ENCODE data around the gene PRELP. TPM values are rescaled to one million over a fixed set of nuclear protein-coding genes. Genes with fewer than 3 reads are reported as not detected.
A peak's percentile ranks its signal among the peaks of the same experiment; 100 is the strongest.

The PRELP gene
- total RNA-seq, 1 donor, result 1.4 TPM

DNA sequence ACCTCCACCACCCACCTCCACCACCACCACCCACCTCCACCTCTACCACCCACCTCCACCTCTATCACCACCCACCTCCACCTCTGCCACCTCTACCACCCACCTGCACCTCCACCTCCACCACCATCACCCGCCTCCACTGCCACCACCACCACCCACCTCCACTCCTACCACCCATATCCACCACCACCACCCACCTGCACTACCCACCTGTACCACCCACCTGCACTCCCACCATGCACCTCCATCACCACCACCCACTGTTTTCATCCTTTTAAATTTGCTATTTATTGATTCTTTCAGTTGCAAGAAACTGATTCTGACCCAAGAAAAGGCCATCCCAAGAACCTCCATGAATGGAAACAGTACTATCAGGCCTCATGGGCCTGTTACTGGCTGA, 24.7 kb downstream of the PRELP start:
- no peak for TF ChIP-seq CTCF (IDR thresholded peaks at IDR 0.05; ENCODE audit: insufficient read depth, low read length)
- no peak overlapping the region for H3K4me3 ChIP-seq (ENCODE audit: low read depth, low read length)
- no peak for DNase-seq (ENCODE audit: low read depth)

- no peak for DNase-seq (ENCODE audit: low read depth)
- no peak overlapping the region for H3K4me3 ChIP-seq (ENCODE audit: low read depth, low read length)
- TF ChIP-seq CTCF (IDR thresholded peaks at IDR 0.05; ENCODE audit: insufficient read depth, low read length), result no peak
These were observed 28.2 kb downstream of the PRELP start for GRCh38 chr1:203503836-203504235.

DNA sequence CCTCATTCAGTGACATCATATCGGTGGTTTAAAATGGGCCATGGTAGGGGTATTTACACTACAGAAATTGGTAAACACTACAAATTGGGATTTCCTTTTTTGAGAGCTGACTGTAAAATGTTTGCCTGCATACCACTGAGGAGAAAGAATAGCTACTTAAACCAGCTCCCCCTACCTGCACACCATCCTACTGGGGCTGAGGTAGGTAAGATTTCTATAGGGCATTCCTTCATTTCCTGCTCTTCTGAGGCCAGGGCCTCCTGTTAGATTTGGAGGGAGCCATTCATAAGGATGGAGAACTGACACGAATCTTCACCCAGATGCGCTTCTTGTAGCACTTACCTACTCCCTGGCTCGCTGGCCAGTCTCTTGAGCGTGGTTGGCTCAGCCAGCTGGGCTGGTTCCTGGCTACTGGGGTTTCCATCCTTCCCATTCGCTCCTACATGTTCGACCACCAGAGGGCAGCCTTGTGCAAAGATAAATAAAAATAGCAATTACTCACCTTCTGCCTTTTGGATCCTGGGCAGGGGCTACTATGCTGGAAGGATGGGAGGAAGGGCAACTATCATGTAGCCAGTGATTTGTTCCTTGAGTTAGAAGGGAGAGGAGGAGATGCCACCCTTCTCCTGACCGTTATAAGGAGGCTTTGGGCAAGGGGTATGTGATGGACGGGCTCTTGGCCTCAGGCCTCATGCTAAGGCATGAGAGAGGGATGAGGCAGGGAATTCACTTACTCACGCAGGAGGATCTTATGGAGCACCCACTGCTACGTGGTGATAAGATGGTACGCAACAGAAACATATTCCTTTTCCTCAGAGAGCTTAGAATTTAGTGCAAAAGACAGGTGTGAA, 29.0 kb downstream of the PRELP start:
- TF ChIP-seq CTCF (IDR thresholded peaks at IDR 0.05; ENCODE audit: insufficient read depth, low read length), result peak; percentile 72
- no peak overlapping the region for H3K4me3 ChIP-seq (ENCODE audit: low read depth, low read length)
- DNase-seq (ENCODE audit: low read depth), result peak; percentile 88

DNA sequence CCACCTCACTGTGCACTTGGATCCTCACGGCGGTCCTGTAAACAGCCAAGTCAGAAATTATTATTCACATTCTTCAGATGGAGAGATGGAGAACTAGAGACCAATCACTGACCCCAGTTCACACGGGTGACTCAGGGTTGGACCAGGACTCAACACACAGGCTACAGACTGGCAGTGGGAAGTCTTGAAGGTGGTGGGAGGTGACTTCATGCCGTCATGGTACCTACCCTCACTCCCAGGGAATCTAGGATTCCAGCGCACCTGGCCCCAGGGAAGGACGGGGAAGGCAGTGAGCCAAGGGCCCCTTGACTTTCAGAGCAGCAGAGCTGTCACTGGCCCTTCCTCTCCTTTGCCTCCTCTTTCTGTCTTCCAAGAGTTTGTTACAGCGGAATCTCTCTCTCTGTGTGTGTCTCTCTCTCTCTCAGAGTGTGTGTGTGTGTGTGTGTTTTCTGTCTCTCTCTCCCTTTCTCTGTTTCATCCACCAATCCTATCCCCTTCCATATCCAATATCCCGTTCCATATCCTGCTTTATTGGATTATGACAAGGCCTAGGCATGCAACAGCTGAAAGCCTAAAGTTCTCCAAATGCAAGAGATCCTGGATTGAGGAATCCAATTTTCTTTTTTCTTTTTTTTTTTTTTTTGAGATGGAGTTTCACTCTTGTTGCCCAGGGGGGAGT, 30.1 kb downstream of the PRELP start:
- no peak for DNase-seq (ENCODE audit: low read depth)
- no peak for TF ChIP-seq CTCF (IDR thresholded peaks at IDR 0.05; ENCODE audit: insufficient read depth, low read length)

DNA sequence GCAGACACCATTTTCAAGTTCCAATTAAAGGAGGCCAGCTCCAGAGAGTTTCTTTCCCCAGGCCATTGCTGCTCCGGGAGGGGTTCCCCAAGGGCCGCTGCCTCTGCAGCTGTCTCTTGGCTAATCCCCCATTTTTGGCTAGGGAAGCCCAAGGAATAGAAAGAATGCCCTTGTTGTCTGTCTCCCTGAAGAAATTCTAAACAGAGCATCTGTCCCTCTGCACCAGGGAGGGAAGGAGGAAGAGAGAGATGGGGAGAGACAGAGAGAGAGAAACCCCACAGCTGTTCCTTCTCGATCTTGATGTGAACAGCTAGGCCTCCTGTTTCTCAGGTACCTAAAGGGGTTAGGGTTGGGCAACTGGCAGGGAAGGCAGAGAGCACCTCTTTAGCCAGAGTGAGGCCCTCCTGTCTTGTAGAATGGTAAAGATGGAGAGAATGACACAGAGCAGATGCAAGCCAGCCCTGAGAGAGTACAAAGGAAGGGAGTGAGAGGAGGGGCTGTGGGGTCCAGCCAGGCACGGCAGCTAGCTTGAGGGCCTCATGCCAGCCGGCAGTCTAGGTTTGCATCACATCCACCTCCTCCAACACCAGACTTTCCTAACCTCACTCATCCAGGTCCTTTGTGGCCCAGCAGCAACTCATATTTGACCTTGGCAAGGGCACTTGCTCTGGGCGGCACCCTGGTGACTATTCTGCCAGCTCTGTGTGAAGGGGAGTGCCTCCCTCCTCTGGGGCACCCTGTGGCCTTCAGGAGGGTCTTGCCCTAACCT, 31.4 kb downstream of the PRELP start:
- TF ChIP-seq CTCF (IDR thresholded peaks at IDR 0.05; ENCODE audit: insufficient read depth, low read length), result no peak
- no peak overlapping the region for H3K4me3 ChIP-seq (ENCODE audit: low read depth, low read length)

More for the DNA sequence above, 30.1 kb downstream of the PRELP start:
- H3K4me3 ChIP-seq (ENCODE audit: low read depth, low read length), result no peak overlapping the region

GRCh38 chr1:203507759-203508158, 32.2 kb downstream of the PRELP start:
- no peak for DNase-seq (ENCODE audit: low read depth)
- H3K4me3 ChIP-seq (ENCODE audit: low read depth, low read length), result no peak overlapping the region
- no peak for TF ChIP-seq CTCF (IDR thresholded peaks at IDR 0.05; ENCODE audit: insufficient read depth, low read length)

More for the DNA sequence above, 31.4 kb downstream of the PRELP start:
- peak; percentile 64 for DNase-seq (ENCODE audit: low read depth)

Measured in fibroblast of the aortic adventitia (primary cell).